Measurements from ENCODE around the gene PPP1R37. TPM values are rescaled to one million over a fixed set of nuclear protein-coding genes. Genes with fewer than 3 reads are reported as not detected.

PPP1R37 gene
- total and polyA plus RNA-seq, 2 of the 13 experiments (the other 11 are each of a cell fraction or from before 2014, with no cell fraction given): 9.0 to 14.3 TPM

- TF ChIP-seq ZBTB49 (CRISPR knock-in tag; IDR thresholded peaks at IDR 0.05; ENCODE audit: borderline replicate concordance) (0 out of 2 replicates have a peak, but pooled peaks have one; percentile 37), ZNF34 (CRISPR knock-in tag; IDR thresholded peaks at IDR 0.05; ENCODE audit: borderline replicate concordance) (peak; percentile 83; the same call in 1 of the 2 replicates), KDM5B (CRISPR knock-in tag; IDR thresholded peaks at IDR 0.05; ENCODE audit: borderline replicate concordance) (peak; percentile 86; the same call in 1 of the 2 replicates), EP300 (IDR thresholded peaks at IDR 0.05; ENCODE audit: low read depth in 2 of 2, low read length in 2 of 2) (peak in 1 of 2 experiments; percentile 55; a peak in 1 of 4 replicates), EP300 (CRISPR knock-in tag; IDR thresholded peaks at IDR 0.05; ENCODE audit: borderline replicate concordance) (peak; percentile 40; the same call in 1 of the 2 replicates), NFYC (CRISPR knock-in tag; IDR thresholded peaks at IDR 0.05) (no peak), THYN1 (CRISPR knock-in tag; IDR thresholded peaks at IDR 0.05; ENCODE audit: borderline replicate concordance, low read depth) (no peak), SKIL (CRISPR knock-in tag; IDR thresholded peaks at IDR 0.05; ENCODE audit: borderline replicate concordance) (peak; percentile 64; the same call in 1 of the 2 replicates), ATF7-NPFF (CRISPR knock-in tag; IDR thresholded peaks at IDR 0.05; ENCODE audit: low read depth) (peak; percentile 96), MAX (IDR thresholded peaks at IDR 0.05) (peak; percentile 100), FOXK1 (CRISPR knock-in tag; IDR thresholded peaks at IDR 0.05; ENCODE audit: borderline replicate concordance, low read depth) (peak; percentile 48; the same call in 1 of the 2 replicates), THAP11 (CRISPR knock-in tag; IDR thresholded peaks at IDR 0.05) (peak; percentile 94), ZNF766 (CRISPR knock-in tag; IDR thresholded peaks at IDR 0.05; ENCODE audit: borderline replicate concordance) (peak; percentile 68; the same call in 1 of the 2 replicates), ZHX2 (IDR thresholded peaks at IDR 0.05; ENCODE audit: low read depth) (peak; percentile 68; the same call in 1 of the 2 replicates), ZHX2 (CRISPR knock-in tag; IDR thresholded peaks at IDR 0.05; ENCODE audit: borderline replicate concordance) (peak; percentile 82)
Measured at GRCh38 chr19:45079063-45079910, 13.7 kb upstream of the PPP1R37 start, which contains the start of gene GEMIN7 (continued).

Data from HepG2 (cell line).